Liver (tissue), 9 donors: ENCODE measurements around the gene HYCC2. TPM values are rescaled to one million over a fixed set of nuclear protein-coding genes. Genes with fewer than 3 reads are reported as not detected.

Experiments used
- DNase-seq: peaks from one replicate; pipeline ENCODE4 v3.0.0-alpha.2; 2017; ENCODE audit warnings: low spot score
- H3K27ac ChIP-seq, 2 donors: one replicate each; pipeline ENCODE4 v1.7.0; 2013; ENCODE audit warnings: inconsistent platforms in 2 of 2, low read length in 2 of 2, control low read depth in 1 of 2, low read depth in 1 of 2, mild to moderate bottlenecking in 1 of 2
- H3K27me3 ChIP-seq, 4 donors: one replicate each; pipeline versions ENCODE4 v1.6.1 to v1.7.0; 2013; ENCODE audit warnings: low read length in 3 of 4, inconsistent platforms in 1 of 4, mild to moderate bottlenecking in 1 of 4, moderate library complexity in 1 of 4; ENCODE audit not compliant: control insufficient read depth in 4 of 4, insufficient read depth in 4 of 4
- H3K36me3 ChIP-seq, 4 donors: one replicate each; pipeline versions ENCODE4 v1.6.1 to v1.7.0; 2013; ENCODE audit warnings: low read length in 3 of 4, mild to moderate bottlenecking in 3 of 4, low read depth in 1 of 4, moderate library complexity in 1 of 4; ENCODE audit not compliant: control insufficient read depth in 4 of 4, insufficient read depth in 3 of 4
- H3K4me1 ChIP-seq, 4 donors: one replicate each; pipeline versions ENCODE4 v1.6.1 to v1.7.0; 2013; ENCODE audit warnings: low read length in 3 of 4, mild to moderate bottlenecking in 3 of 4, moderate library complexity in 1 of 4; ENCODE audit not compliant: control insufficient read depth in 4 of 4, insufficient read depth in 4 of 4
- H3K4me3 ChIP-seq, 3 donors: one replicate each; pipeline versions ENCODE4 v1.6.1 to v1.7.0; 2013; ENCODE audit warnings: low read length in 3 of 3, control low read depth in 1 of 3, low read depth in 1 of 3, mild to moderate bottlenecking in 1 of 3
- H3K9ac ChIP-seq, 2 donors: one replicate each; pipeline ENCODE4 v1.7.0; 2013; ENCODE audit warnings: low read length in 2 of 2, mild to moderate bottlenecking in 2 of 2, moderate library complexity in 2 of 2, control low read depth in 1 of 2, low read depth in 1 of 2
- H3K9me3 ChIP-seq, 4 donors: one replicate each; pipeline versions ENCODE4 v1.6.1 to v1.7.0; 2013; ENCODE audit warnings: low read length in 3 of 4; ENCODE audit not compliant: control insufficient read depth in 4 of 4
- EGR1 ChIP-seq, 2 donors: IDR thresholded peaks; 2 replicates each; pipeline ENCODE4 v1.6.1; 2016 to 2018; ENCODE audit warnings: antibody characterized with exemption in 2 of 2, low read depth in 2 of 2
- FOXA1 ChIP-seq: IDR thresholded peaks from 2 replicates; pipeline ENCODE4 v1.6.1; 2016; ENCODE audit warnings: antibody characterized with exemption
- FOXA2 ChIP-seq: IDR thresholded peaks from 2 replicates; pipeline ENCODE4 v1.6.1; 2016; ENCODE audit warnings: antibody characterized with exemption
- GABPA ChIP-seq, 2 donors: IDR thresholded peaks in 1 of 2; conservative IDR thresholded peaks in 1 of 2; 2 replicates each; pipeline ENCODE4 v1.6.1; 2016; ENCODE audit warnings: antibody characterized with exemption in 2 of 2, mild to moderate bottlenecking in 1 of 2, moderate library complexity in 1 of 2
- HNF4A ChIP-seq, 2 donors: conservative IDR thresholded peaks; 2 replicates each; pipeline ENCODE4 v1.6.1; 2016; ENCODE audit warnings: antibody characterized with exemption in 2 of 2, mild to moderate bottlenecking in 2 of 2
- JUND ChIP-seq, 2 donors: IDR thresholded peaks; 2 replicates each; pipeline ENCODE4 v1.6.1; 2016; ENCODE audit warnings: antibody characterized with exemption in 2 of 2
- NR2F2 ChIP-seq: IDR thresholded peaks from 2 replicates; pipeline ENCODE4 v1.6.1; 2016; ENCODE audit warnings: antibody characterized with exemption
- RAD21 ChIP-seq, 2 donors: IDR thresholded peaks; 2 replicates each; pipeline ENCODE4 v1.6.1; 2016; ENCODE audit warnings: antibody characterized with exemption in 2 of 2, mild to moderate bottlenecking in 2 of 2
- RXRA ChIP-seq, 2 donors: IDR thresholded peaks; 2 replicates each; pipeline ENCODE4 v1.6.1; 2017 to 2018; ENCODE audit warnings: antibody characterized with exemption in 2 of 2, mild to moderate bottlenecking in 1 of 2
- SP1 ChIP-seq: IDR thresholded peaks from 2 replicates; pipeline ENCODE4 v1.6.1; 2018; ENCODE audit warnings: antibody characterized with exemption, mild to moderate bottlenecking
- TAF1 ChIP-seq: conservative IDR thresholded peaks from 2 replicates; pipeline ENCODE4 v1.6.1; 2016; ENCODE audit warnings: antibody characterized with exemption, mild to moderate bottlenecking
- YY1 ChIP-seq: IDR thresholded peaks from 2 replicates; pipeline ENCODE4 v1.6.1; 2016; ENCODE audit warnings: antibody characterized with exemption, mild to moderate bottlenecking
- WGBS: extraction: QIAGEN DNeasy Blood & Tissue Kit; methylation state at CpG from one replicate; pipeline ENCODE4 v1.1.7; 2013; 5-methylcytosine and 5-hydroxymethylcytosine counted together
- polyA plus RNA-seq, 2 donors: library from polyadenylated mRNA; stranded (reverse) in 1 of 2; unstranded in 1 of 2; fragments of 200-250 nt in 1 of 2; fragments of >200 nt in 1 of 2; fragmentation: Nextera tagmentation in 1 of 2; extraction: Ambion mirVana in 1 of 2; gene quantifications; one replicate each; pipeline versions ENCODE4 v1.2.1 to v1.2.3, GENCODE V29; 2013 to 2015
- total RNA-seq, 2 donors: library from RNA; depleted of rRNA; stranded (reverse); fragments of >200 nt; gene quantifications; one replicate each; pipeline ENCODE4 v1.2.3, GENCODE V29; 2014
- TF ChIP-seq, protein P1 (sequence below): IDR thresholded peaks from 2 replicates; pipeline ENCODE4 v1.6.1; 2016; ENCODE audit warnings: antibody characterized with exemption
- TF ChIP-seq, protein P2 (sequence below): fragments of 150-350 bp; IDR thresholded peaks from 2 replicates; pipeline ENCODE4 v1.5.1; 2017; ENCODE audit warnings: improper control_type of control experiment, low read depth, low read length; ENCODE audit not compliant: missing input control
- TF ChIP-seq, protein P3 (sequence below): IDR thresholded peaks from 2 replicates; pipeline ENCODE4 v1.6.1; 2016; ENCODE audit warnings: antibody characterized with exemption, mild to moderate bottlenecking
- TF ChIP-seq, protein P4 (sequence below): IDR thresholded peaks from 2 replicates; pipeline ENCODE4 v1.6.1; 2016; ENCODE audit warnings: antibody characterized with exemption
- donor health status: healthy.
- donor health status: healthy.
- donor health status: healthy.
- donor health status: healthy.
- donor health status: healthy.

Gene HYCC2
- total and polyA plus RNA-seq, 4 donors: 1.5 to 15.4 (median 5.8) TPM

DNA sequence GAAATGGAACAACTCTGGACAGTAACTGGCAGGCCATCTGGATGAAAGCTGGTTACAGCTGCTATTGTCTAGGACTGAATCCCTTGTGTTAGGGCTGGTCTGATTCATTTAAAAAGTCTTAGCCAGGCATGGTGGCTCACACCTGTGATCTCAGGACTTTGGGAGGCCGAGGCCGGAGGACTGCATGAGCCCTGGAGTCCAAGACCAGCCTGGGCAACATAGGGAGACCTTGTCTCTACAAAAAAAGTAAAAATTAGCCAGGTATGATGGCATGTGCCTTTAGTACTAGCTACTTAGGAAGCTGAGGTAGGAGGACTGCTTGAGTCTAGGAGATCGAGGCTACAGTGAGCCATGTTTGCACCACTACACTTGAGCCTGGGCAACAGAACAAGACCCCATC is 29.0 kb upstream of the HYCC2 start:
- Histone ChIP-seq H3K4me3 (no peak overlapping the region), H3K27ac (no peak overlapping the region), H3K4me1 (no peaks in the 10 kb centered on the region), H3K9me3 (no peaks in the 10 kb centered on the region), H3K27me3 (no peaks in the 10 kb centered on the region), H3K36me3 (no peaks in the 10 kb centered on the region), H3K9ac (no peak overlapping the region)
- 98% methylated on average over 3 of the region's 3 CpGs for WGBS
- no peak for TF ChIP-seq JUND (IDR thresholded peaks at IDR 0.05)
- DNase-seq: no peak

DNA sequence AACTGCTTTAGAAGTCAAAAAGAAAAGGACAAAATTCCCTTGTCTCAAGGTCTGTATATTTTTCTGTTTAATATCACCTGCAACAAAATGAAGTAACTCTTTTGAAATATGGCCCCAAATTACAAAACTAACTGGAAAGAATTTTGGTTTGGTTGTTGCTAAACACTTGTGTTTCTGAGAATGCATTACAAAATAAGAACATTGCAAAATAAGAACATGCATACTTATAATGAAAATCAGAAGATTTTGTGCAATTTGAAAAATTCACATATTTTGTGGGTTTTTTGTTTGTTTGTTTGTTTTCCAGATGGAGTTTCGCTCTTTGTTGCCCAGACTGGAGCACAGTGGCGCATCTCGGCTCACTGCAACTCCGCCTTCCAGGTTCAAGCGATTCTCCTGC is 22.1 kb upstream of the HYCC2 start:
- peaks cover 0 to 4% (median 3%) of the 10 kb centered on the region in 4 donors for H3K4me1 ChIP-seq
- no peaks in the 10 kb centered on the region for H3K36me3 ChIP-seq
- no peaks in the 10 kb centered on the region for H3K27me3 ChIP-seq
- peak overlapping the region in 1 of 2 donors; percentile 36 for H3K27ac ChIP-seq
- H3K4me3 ChIP-seq: no peak overlapping the region
- DNase-seq: no peak
- no peaks in the 10 kb centered on the region for H3K9me3 ChIP-seq
- H3K9ac ChIP-seq: no peak overlapping the region
- TF ChIP-seq TAF1: no peak
- TF ChIP-seq GABPA (IDR thresholded peaks at IDR 0.05 in 1 of 2, conservative IDR thresholded peaks at IDR 0.05 in 1 of 2): peak in 1 of 2 donors; percentile 21
- peak; percentile 9 to 44 for TF ChIP-seq JUND (IDR thresholded peaks at IDR 0.05)
- no peak for TF ChIP-seq FOXA1
- no peak for TF ChIP-seq FOXA2
- TF ChIP-seq HNF4A (conservative IDR thresholded peaks at IDR 0.05): peak; percentile 67 to 75
- peak; percentile 11 to 12 for TF ChIP-seq RAD21 (IDR thresholded peaks at IDR 0.05)
- no peak for TF ChIP-seq NR2F2
- TF ChIP-seq YY1: peak; percentile 46
- TF ChIP-seq, protein P1, sequence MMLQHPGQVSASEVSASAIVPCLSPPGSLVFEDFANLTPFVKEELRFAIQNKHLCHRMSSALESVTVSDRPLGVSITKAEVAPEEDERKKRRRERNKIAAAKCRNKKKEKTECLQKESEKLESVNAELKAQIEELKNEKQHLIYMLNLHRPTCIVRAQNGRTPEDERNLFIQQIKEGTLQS: no peak
- TF ChIP-seq RXRA (IDR thresholded peaks at IDR 0.05): peak; percentile 56 to 61
- TF ChIP-seq SP1: peak; percentile 63
- TF ChIP-seq EGR1 (IDR thresholded peaks at IDR 0.05; ENCODE audit: low read depth in 2 of 2): peak; percentile 44 to 46
- WGBS: 92% methylated on average over 5 of the region's 5 CpGs

- Histone ChIP-seq H3K27ac (peak overlapping the region in 1 of 2 donors; percentile 76), H3K36me3 (peaks cover 0 to 8% (median 3%) of the 10 kb centered on the region in 4 donors), H3K9me3 (no peaks in the 10 kb centered on the region), H3K4me1 (peaks cover 0 to 4% (median 3%) of the 10 kb centered on the region in 4 donors), H3K27me3 (no peaks in the 10 kb centered on the region), H3K9ac (no peak overlapping the region), H3K4me3 (no peak overlapping the region)
- TF ChIP-seq, protein P2, sequence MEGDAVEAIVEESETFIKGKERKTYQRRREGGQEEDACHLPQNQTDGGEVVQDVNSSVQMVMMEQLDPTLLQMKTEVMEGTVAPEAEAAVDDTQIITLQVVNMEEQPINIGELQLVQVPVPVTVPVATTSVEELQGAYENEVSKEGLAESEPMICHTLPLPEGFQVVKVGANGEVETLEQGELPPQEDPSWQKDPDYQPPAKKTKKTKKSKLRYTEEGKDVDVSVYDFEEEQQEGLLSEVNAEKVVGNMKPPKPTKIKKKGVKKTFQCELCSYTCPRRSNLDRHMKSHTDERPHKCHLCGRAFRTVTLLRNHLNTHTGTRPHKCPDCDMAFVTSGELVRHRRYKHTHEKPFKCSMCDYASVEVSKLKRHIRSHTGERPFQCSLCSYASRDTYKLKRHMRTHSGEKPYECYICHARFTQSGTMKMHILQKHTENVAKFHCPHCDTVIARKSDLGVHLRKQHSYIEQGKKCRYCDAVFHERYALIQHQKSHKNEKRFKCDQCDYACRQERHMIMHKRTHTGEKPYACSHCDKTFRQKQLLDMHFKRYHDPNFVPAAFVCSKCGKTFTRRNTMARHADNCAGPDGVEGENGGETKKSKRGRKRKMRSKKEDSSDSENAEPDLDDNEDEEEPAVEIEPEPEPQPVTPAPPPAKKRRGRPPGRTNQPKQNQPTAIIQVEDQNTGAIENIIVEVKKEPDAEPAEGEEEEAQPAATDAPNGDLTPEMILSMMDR: no peak
- TF ChIP-seq EGR1 (IDR thresholded peaks at IDR 0.05; ENCODE audit: low read depth in 2 of 2) (no peak), RAD21 (IDR thresholded peaks at IDR 0.05) (no peak), FOXA2 (no peak), GABPA (IDR thresholded peaks at IDR 0.05 in 1 of 2, conservative IDR thresholded peaks at IDR 0.05 in 1 of 2) (no peak), FOXA1 (no peak), SP1 (no peak), TAF1 (no peak)
- TF ChIP-seq, protein P1: no peak
- TF ChIP-seq, protein P3, sequence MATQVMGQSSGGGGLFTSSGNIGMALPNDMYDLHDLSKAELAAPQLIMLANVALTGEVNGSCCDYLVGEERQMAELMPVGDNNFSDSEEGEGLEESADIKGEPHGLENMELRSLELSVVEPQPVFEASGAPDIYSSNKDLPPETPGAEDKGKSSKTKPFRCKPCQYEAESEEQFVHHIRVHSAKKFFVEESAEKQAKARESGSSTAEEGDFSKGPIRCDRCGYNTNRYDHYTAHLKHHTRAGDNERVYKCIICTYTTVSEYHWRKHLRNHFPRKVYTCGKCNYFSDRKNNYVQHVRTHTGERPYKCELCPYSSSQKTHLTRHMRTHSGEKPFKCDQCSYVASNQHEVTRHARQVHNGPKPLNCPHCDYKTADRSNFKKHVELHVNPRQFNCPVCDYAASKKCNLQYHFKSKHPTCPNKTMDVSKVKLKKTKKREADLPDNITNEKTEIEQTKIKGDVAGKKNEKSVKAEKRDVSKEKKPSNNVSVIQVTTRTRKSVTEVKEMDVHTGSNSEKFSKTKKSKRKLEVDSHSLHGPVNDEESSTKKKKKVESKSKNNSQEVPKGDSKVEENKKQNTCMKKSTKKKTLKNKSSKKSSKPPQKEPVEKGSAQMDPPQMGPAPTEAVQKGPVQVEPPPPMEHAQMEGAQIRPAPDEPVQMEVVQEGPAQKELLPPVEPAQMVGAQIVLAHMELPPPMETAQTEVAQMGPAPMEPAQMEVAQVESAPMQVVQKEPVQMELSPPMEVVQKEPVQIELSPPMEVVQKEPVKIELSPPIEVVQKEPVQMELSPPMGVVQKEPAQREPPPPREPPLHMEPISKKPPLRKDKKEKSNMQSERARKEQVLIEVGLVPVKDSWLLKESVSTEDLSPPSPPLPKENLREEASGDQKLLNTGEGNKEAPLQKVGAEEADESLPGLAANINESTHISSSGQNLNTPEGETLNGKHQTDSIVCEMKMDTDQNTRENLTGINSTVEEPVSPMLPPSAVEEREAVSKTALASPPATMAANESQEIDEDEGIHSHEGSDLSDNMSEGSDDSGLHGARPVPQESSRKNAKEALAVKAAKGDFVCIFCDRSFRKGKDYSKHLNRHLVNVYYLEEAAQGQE: no peak
- TF ChIP-seq, protein P4, sequence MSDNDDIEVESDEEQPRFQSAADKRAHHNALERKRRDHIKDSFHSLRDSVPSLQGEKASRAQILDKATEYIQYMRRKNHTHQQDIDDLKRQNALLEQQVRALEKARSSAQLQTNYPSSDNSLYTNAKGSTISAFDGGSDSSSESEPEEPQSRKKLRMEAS: no peak
- 91% methylated on average over 4 of the region's 4 CpGs for WGBS
- DNase-seq: no peak
These were observed 19.1 kb upstream of the HYCC2 start for GRCh38 chr2:201090574-201090973.
